HEK293T (cell line): ENCODE results near the gene FBLN2.

Source experiments
- ARNT ChIP-seq: fragments of 450-650 bp; IDR thresholded peaks from 2 replicates; pipeline ENCODE4 v1.6.1; 2017; ENCODE audit warnings: mild to moderate bottlenecking
- ELF4 ChIP-seq: fragments of 450-650 bp; IDR thresholded peaks from 2 replicates; pipeline ENCODE4 v1.6.1; 2017; ENCODE audit warnings: antibody characterized with exemption
- HDGF ChIP-seq: fragments of 450-650 bp; IDR thresholded peaks from 2 replicates; pipeline ENCODE4 v1.6.1; 2017; ENCODE audit warnings: antibody characterized with exemption, borderline replicate concordance
- PKNOX1 ChIP-seq: fragments of 450-650 bp; IDR thresholded peaks from 2 replicates; pipeline ENCODE4 v1.6.1; 2016
- SP1 ChIP-seq: fragments of 450-650 bp; IDR thresholded peaks from 2 replicates; pipeline ENCODE4 v1.6.1; 2017

GRCh38 chr3:13561967-13562366, 13.0 kb downstream of the FBLN2 start:
- TF ChIP-seq HDGF, result no peak
- TF ChIP-seq ARNT, result no peak
- no peak for TF ChIP-seq ELF4
- TF ChIP-seq PKNOX1, result no peak
- no peak for TF ChIP-seq SP1
